HG02943 (cell line): ENCODE data around the gene COX19.
"Not testable (repeated sequence)": the region's sequence is repeated elsewhere in the genome, so short reads cannot be mapped to it uniquely, and the experiment has no call there.

Experiments used
- ATAC-seq: cut with Tn5 transposase; IDR thresholded peaks from one replicate; pipeline ENCODE4 v1.9.1; 2021; ENCODE audit warnings: mild to moderate bottlenecking, low read depth, moderate library complexity; ENCODE audit not compliant: unreplicated experiment

COX19 gene

GRCh38 chr7:1011297-1012003 lies 36.1 kb upstream of the COX19 start:
- ATAC-seq, result no peak

- ATAC-seq, result no peak
These were observed 34.9 kb upstream of the COX19 start for GRCh38 chr7:1010226-1010625.

- no peak for ATAC-seq
These were observed 34.4 kb upstream of the COX19 start for GRCh38 chr7:1009747-1010146.

GRCh38 chr7:1008733-1009363 lies 33.5 kb upstream of the COX19 start:
- ATAC-seq, result no peak

- no peak for ATAC-seq
These were observed 32.6 kb upstream of the COX19 start for GRCh38 chr7:1007901-1008300.

GRCh38 chr7:1005303-1005702 lies 30.0 kb upstream of the COX19 start:
- no peak for ATAC-seq

GRCh38 chr7:1004018-1004852 lies 28.9 kb upstream of the COX19 start:
- no peak for ATAC-seq

GRCh38 chr7:1002445-1002844 lies 27.1 kb upstream of the COX19 start:
- ATAC-seq, result not testable (repeated sequence)

GRCh38 chr7:1002026-1002425 lies 26.7 kb upstream of the COX19 start:
- ATAC-seq, result not testable (repeated sequence)

GRCh38 chr7:1001069-1001770 lies 25.9 kb upstream of the COX19 start:
- not testable (repeated sequence) for ATAC-seq

GRCh38 chr7:999941-1000935 lies 24.9 kb upstream of the COX19 start:
- no peak for ATAC-seq

GRCh38 chr7:999149-999879 lies 24.0 kb upstream of the COX19 start:
- no peak for ATAC-seq

GRCh38 chr7:997404-998395 lies 22.4 kb upstream of the COX19 start:
- no peak for ATAC-seq

GRCh38 chr7:996079-996872 lies 20.9 kb upstream of the COX19 start:
- ATAC-seq, result no peak

GRCh38 chr7:995571-995970 lies 20.2 kb upstream of the COX19 start:
- ATAC-seq, result no peak

GRCh38 chr7:994592-995308 lies 19.4 kb upstream of the COX19 start:
- ATAC-seq, result no peak
